CD4-positive, alpha-beta T cell treated with Interleukin-2 at 100 ng/mL for 4 hours (primary cell): ENCODE data around the gene PON3.
"Not testable (repeated sequence)": the region's sequence is repeated elsewhere in the genome, so short reads cannot be mapped to it uniquely, and the experiment has no call there.

Experiments
- DNase-seq: peaks from one replicate; pipeline ENCODE4 v3.0.0-alpha.2; 2020; ENCODE audit warnings: low spot score

PON3 gene

DNA sequence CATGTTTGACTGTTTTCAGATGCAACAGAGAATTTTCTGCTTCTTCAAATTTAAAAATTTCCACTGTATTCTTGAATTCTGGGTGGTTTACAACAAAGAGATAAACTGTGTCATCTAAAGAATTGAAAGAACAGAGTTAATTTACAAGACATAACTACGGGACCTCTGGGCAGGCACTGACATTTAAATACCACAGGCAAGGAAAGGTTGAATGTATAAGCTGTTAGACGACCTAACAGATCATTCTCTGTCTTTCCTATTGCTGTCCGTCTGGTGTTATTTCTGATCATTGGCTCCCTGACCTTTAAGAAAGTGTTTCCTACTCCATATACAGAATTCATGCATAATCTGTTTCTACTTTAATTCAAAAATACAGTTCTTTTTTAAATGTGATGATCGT lies 15.5 kb upstream of the PON3 start:
- DNase-seq: no peak

DNA sequence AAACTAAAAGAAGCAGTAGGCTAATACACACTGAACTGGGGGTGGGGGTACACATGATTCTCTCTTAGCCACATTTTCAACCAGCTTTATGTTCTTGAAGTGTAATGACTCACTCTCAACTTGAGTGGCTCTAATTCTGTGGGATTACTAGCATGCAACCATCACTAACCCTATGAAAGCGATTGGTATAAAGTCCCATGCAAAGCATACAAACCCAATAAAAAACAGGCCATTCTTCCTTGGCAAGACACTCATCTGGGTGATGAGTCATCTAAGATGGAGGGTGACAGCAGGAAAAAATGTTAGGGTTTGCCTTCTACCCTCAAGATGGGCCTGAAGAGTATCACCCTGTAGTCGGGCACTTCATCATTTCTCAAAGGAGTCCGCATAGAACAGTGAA lies 14.9 kb upstream of the PON3 start:
- DNase-seq: no peak

DNA sequence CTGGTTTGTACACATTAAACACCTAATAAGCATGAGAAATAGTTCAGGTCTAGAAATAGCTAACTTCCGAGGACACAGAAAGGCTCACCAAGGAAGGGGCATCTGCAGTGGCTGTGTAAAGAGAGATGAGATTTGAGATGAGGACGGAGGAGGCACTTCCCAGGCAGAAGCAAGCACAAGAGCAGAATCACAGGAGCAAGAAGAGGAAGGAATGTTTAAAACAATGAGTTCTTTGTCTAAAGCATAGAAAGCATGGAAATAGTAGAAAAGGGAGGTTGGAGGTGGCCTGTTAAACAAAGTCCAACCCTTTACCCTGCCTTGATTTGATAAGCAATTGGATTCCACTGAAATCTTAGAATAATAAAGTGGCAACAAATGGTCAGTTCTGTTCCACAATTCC lies 11.6 kb upstream of the PON3 start:
- no peak for DNase-seq

DNA sequence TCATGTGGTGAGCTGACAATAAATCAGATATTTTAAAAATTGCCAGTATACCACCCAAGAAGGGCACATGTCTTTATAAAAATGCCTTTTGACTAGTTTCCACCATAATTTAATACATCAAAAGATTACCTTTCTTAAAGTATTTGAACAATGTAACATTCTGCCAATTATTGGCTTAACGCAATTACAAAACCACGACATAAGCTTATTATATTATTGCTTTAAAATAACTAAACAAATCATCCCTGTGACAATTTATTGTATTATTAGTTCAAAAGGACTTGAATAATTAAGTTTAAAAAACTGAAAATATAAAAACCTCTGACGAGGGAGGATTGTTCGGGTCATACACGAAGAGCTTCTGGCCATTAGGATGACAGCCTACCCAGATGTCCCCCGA lies 9.6 kb upstream of the PON3 start:
- no peak for DNase-seq

DNA sequence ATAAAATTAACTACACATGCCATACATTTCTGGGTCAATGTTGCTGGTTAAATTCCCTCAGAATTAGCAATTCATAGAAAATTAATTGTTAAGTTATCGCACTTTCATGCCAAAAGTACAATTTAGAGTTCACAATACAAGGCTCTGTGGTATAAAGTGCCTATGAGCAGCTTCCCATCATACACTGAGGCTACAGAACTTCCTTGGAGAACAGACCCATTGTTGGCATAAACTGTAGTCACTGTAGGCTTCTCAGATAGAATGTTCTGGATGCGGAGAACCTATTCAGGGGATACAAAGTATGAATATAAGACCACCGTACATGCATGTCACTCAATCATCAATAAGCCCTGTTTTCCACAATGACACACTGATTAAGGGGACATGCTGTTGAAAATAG lies 9.0 kb upstream of the PON3 start:
- DNase-seq: no peak

DNA sequence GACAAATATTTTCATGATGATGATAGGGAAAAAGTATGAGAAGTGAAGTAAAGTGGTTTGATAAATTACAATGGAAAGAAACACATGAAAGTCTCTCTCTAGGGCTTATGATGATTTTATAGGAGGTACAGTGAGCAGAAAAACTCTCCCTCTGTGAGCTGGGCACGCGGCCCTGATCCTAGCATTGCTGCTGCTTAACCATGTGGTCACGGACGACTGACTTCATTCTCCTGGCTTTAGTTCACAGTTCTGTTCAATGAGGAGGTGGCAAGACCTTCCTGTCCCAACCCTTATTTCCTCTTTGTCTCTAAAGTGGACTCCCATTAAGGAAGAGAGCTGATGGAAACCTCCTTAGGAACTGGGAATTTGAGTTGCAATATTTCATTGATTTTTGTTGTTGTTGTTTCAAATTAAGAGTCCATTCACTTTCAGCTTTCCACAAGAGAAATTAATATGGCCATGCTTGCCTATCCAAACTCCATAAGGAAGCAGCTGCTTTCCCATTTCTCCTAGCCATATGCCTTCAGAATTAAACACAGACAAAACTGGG lies 8.2 kb upstream of the PON3 start:
- no peak for DNase-seq

DNA sequence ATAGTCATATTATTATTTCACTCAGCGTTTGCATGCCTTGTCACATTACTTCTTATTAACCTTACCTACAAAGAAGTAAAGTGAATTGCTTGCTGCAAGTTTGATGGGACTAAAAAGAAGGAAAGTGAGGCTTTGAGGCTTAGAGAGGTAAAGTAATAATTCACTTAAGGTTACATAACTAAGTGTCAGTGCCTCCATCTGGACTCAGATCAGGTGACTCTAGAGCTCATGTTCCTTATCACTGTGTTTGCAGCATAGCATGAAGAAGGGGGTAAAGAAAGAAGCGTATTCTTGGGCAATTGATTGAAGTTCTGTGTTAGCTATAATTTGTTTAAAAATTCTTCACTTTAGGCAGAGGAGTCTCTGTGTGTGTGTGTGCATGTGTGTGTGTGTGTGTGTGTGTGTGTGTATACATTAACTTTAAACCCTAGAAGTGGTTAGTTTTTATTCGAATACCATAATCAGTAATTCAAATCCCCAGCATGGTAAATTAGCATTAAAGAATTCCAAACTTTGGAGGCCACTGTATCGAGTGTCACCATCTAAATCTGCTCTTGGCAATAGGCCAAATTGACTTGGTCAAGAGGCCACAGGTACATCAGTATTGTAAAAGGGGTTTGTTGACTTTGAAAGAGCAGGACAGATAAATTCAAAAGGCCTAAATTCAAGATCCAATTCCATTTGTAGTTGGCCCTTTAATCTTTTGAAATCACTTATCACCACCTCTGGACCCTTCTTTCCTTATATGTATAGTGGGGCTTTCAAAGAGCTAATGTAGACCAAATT lies 2.2 kb upstream of the PON3 start:
- no peak for DNase-seq

DNA sequence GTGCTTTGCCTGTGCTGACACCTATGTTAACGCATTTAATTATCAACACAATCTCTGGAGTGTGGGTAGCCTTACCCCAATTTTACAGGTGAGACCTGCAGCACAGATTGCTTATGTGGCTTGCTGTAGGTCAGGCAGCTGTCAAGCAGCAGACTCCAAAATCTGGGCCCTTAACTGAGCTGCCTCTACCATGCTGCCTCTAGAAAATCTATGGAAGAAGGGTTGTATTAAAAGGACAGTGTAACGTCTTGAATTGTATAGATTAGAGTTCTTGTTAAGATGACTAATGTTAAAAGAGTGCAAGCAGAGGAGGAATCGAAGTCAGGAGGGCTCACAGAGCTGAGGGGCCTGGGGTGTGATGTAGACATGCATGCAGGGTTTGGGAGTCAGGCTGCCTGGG lies 1.2 kb upstream of the PON3 start:
- DNase-seq: no peak

DNA sequence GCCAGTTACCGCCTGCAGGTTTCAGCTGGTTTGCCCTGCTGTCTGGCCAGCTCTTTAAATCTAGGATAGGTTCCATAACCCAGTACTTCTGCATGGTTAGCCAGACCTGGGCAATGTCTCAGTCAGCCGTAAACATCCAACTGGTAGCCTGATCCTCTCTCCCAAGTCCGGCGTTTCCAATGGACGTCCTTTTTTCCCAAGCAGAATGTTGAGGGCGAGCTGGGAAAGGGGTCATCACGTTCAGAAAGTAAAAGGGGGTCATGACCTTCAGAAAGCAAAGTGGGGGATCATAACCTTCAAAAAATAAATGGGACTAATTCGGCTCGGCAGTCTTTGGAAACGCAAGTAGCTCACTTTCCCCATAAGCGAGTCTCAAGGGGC lies 430 bp downstream of the PON3 start:
- DNase-seq: no peak

DNA sequence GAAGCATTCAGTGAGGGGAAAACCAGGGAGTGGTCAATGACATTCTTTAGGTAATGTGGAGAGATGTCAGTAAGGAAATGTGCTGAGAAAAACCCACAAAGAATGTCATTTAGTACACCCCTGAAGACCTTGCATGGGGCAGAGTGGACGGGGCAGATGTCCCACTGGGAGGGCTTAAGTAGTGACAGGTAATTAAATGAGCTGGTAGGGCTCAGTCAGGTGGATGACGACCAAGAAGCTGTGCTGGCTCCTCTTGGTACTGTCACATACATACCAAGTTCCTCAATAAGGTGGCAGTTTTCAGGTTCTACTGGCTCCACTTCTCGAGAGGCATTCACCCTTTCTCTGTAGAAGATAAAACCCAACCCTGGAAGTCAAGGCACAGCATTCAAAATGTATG lies 1.8 kb downstream of the PON3 start:
- no peak for DNase-seq

DNA sequence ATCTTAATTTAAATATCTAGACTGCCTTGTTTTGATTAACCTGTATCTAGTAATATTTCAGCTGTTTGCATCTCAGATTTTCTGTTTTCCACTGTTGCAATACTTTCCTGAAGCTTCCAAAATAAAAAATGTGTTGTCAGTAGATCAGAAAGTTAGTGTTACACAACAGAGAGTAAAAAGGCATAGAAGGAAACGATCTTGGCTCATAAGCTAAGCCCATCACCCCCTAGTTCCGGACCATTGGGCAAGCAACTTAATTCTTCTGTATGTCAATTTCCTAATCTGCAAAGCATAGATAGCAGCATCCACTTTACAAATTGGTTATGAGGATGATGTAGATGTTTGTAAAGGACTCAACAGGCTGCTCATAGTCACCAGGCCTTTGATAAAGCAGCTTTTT lies 4.4 kb downstream of the PON3 start:
- DNase-seq: no peak

DNA sequence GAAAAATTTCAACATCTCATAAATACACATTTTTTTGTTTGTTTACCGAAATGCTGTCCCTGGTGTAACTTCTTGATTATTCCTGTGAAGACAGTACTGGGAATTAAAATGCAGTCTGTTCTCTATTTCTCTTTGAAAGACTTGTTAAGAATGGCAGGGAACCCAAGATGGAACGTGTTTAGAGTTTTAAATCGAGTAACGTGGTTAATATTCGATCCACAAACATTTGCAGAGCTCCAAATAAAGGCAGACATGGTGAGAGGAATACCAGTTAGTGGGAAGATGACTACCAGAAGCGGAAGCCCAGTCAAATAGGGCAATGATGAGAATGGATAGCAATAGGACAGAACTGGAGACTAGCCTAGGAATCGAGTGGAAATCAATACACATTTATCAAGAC lies 6.7 kb downstream of the PON3 start:
- DNase-seq: no peak

DNA sequence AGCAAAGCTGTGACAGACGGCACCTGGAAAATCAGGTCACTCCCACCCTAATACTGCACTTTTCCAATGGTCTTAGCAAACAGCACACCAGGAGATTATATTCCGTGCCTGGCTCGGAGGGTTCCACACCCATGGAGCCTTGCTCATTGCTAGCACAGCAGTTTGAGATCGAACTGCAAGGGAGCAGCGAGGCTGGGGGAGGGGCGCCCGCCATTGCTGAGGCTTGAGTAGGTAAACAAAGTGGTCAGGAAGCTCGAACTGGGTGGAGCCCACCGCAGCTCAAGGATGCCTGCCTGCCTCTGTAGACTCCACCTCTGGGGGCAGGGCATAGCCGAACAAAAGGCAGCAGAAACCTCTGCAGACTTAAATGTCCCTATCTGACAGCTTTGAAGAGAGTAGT lies 16.7 kb downstream of the PON3 start:
- DNase-seq: not testable (repeated sequence)

DNA sequence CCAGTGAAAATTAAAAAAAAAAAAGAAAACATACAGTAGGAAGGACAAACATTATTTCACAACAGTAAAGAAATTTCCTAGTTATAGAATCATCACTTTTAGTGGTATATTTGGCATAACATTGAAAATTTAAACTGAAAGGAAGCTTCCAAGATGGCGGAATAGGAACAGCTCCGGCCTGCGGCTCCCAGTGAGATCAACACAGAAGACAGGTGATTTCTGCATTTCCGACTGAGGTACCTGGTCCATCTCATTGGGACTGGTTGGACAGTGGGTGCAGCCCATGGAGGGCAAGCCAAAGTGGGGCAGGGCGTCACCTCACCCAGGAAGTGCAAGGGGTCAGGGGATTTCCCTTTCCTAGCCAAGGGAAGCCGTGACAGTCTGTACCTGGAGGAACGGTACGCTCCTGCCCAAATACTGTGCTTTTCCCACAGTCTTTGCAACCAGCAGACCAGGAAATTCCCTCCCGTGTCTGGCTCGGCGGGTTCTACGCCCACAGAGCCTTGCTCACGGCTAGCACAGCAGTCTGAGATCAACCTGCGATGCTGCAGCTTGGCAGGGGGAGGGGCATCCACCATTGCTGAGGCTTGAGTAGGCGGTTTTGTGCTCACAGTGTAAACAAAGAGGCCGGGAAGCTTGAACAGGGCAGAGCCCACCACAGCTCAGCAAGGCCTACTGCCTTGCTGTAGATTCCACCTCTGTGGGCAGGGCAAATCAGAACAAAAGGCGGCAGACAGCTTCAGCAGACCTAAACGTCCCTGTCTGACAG lies 19.4 kb downstream of the PON3 start:
- DNase-seq: no peak

DNA sequence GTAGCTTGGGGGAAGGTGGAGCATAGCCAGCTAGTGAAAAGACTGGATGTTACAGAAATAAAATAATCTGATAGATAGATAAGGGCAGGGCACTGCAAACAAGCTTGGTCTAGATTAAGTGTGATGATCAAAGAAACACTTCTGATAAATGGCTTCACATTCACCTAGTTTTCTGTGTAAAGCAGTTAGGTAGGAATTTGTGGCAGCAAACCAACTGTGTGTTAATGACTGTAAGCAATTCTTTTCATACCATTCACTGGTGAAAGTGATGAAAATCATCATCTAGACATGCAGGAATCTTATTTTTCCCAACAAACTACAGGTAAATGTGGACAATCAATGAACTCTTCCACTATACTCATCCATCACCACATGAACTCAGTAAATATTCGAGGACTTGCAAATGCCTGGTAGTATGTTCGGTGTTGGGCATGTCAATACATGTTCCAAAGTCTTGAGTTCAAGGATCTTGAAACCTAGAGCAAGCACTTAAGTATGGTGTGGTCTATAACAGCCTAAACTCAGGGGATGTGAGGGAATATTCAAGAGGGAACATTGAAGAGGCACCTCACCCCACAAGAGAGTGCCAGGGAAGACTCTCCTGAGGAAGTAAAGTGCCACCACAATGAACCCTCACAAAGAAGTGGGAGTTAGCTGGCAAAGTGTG lies 20.5 kb downstream of the PON3 start:
- no peak for DNase-seq

DNA sequence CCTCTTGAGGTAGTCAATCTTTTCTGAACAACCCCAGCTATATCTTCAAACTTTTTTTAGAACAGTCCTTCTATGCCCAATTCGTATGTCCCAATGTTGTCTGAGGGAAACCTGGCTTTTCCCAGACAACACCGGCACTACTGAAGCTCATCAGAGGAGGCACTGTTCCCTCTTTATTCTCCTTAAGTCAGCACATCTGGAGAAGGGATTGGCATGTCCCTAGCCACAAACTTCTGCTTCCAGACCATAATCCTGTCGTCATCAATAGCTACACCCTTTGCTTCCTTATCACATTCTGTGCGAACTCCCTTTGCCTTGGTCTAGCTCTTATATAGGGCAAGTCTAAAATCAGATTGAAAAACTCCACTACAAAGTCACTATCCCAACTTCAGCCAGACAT lies 22.9 kb downstream of the PON3 start:
- no peak for DNase-seq

DNA sequence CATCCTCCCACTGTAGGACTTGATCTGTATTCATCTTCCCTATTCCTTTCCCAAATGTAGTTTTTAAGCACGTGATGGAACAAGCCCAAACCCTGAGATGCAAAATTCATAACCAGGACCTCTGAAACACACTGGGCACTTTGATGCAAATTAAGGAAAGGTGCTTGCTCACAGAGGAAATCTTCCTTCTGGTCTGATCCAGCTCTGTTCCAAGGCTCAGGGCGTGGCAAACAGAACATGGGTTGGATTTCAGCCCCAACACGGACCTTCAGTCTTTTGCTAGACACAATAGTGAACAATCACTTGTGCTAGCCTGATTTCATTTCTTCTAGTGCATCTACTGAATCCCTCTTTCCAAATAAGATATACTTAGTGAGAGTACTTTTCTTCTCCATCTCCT lies 27.9 kb downstream of the PON3 start:
- DNase-seq: no peak

DNA sequence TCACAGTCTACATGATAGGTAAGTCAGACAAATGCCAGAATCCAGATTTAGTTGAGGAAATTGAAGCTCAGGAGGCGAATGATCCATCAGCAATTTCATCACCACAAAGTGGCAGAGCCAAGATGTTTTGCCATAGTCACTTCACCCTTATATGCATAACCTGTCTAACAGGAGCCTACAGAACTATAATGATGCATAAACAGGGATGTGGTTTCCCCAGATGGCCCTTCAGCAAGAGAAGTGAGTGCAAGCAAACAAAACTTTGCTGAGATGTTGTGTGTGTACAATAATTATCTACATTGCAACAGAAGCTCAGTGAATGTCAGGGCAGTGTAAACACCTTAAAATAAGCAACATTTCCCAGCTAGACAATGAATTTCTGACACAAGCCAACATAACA lies 28.6 kb downstream of the PON3 start:
- DNase-seq: no peak

DNA sequence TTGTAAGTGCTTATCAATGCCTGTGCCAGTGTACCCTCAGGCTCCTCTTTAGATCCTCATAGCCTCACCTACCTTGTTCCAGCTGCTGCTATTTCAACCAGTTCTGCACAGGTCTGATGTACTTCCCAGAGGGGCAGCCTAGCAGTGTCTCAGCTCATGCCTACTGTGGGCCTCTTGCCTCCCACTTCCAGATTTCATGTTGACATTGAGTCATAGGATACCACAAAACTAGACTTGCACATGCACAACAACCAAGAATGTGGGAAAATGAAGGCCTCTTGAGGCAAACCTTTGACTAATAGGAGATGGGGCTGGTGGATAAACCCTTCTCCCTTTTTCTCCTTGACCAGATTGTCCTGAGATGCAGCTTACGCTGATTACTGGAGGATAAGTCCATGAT lies 31.0 kb downstream of the PON3 start:
- DNase-seq: no peak

DNA sequence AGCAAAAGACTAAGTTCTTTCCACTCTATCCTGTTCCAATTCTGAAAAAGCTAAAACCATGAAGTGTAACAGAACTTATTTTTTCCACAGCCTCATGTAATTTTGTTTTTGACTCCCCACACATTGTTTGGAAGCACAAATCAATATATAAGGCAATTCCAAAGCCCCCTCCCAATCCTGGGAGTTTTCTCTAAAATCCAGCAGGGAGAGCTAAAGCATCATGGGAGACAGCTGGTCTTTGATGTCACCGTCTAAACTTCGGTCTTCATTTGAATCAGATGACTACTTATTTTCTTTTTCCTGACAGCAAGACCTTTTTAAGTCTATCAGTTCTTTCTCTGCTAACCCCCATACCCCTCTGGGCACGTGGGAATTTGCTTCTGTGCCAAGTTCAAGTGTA lies 38.6 kb downstream of the PON3 start:
- no peak for DNase-seq

DNA sequence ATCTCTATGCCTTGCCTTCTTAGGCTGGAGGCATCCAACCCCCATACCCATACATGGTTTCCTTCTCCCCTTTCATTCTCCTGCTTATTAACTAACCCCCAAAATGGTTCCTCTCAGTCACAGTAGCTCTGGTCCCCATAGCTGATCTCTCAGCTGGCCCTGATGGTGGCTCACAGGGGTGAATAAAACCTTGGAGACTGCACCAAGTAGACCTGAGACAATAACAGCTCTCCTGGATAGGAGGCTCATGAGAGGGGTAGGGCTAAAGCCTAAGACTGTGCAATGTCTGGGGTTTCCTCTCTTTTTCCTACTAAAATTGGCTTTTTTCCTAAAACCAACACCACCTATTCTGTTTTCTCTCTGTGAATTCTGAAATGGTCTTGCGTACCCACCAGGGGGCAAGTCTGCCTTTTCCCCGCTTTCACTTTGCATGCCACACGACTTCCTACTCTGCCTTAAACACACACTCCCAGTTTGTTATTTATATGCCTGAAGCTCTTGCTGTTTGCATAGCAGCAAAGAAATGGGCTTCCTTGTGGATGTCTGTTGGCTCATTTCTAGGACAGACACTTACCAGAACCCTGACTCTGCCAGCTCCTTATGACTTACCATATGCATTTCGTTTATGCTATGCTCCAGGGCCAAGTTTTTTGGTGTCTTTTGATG lies 53.4 kb downstream of the PON3 start:
- no peak for DNase-seq

DNA sequence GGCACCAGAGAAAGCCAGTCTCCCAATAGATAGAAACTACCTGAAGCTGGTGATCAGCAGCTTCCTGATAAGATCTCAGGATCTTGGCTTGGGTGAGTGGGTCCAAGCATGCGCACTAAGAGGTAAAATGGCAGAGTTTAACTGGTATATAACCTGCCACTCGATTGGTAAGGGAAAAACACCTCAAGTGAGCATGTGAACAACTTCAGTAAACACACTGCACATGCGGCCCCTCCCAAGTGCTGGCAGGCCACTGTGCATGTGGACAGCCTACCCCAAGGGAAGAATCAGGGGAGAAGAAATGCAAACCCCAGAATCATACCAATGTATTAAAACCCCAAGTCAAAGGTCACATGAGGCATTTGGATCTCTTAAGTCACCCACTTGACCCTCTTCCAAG lies 54.1 kb downstream of the PON3 start:
- no peak for DNase-seq

DNA sequence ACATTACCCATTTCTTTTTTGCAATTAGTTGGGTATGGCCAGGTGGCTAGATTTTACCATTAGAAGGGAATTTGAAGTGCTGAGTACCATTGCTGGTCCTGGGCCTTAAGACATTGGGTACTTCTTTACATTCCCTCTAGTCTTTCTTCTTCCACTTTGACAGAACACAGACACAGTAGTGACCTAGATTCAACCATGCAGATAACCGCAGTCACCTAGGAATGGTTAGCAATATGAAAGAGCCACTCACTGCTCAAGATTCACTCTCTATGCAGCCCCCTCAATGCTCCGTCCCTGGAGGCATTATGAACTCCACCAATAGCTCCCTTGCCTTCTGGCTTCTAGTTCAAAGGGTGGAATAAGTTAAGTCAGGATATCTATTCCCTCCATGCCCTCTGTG lies 55.7 kb downstream of the PON3 start:
- no peak for DNase-seq
